Neural crest cell (in vitro differentiated cells): ENCODE data around the gene SPATA17. TPM values are rescaled to one million over a fixed set of nuclear protein-coding genes. Genes with fewer than 3 reads are reported as not detected.

ENCODE experiments used
- DNase-seq: peaks from one replicate; pipeline ENCODE4 v3.0.0; 2021; ENCODE audit warnings: low read depth, mixed read lengths, low spot score
- H3K27ac Mint-ChIP-seq: one replicate; pipeline ENCODE4 v1.8.0; 2021; ENCODE audit warnings: mild to moderate bottlenecking, mixed read lengths; ENCODE audit not compliant: unreplicated experiment
- H3K27me3 Mint-ChIP-seq: 2 replicates; pipeline ENCODE4 v1.8.0; 2021; ENCODE audit warnings: low read depth, mild to moderate bottlenecking, mixed read lengths
- H3K36me3 Mint-ChIP-seq: 2 replicates; pipeline ENCODE4 v1.8.0; 2021; ENCODE audit warnings: low read depth, mild to moderate bottlenecking, mixed read lengths
- H3K4me1 Mint-ChIP-seq: 2 replicates; pipeline ENCODE4 v1.8.0; 2021; ENCODE audit warnings: mixed read lengths
- H3K4me3 Mint-ChIP-seq: one replicate; pipeline ENCODE4 v1.8.0; 2021; ENCODE audit warnings: mild to moderate bottlenecking, mixed read lengths
- H3K9me3 Mint-ChIP-seq: 2 replicates; pipeline ENCODE4 v1.8.0; 2021; ENCODE audit warnings: mixed read lengths
- total RNA-seq: library from RNA; stranded (reverse); gene quantifications from 2 replicates; pipeline ENCODE4 v1.2.1, GENCODE V29; 2021
- TF ChIP-seq, protein P1 (sequence below): fragments of 200-600 bp; sonication (generic); conservative IDR thresholded peaks from 2 replicates; pipeline ENCODE4 v1.5.0; 2021; ENCODE audit warnings: antibody characterized with exemption, mild to moderate bottlenecking

The SPATA17 gene
- total RNA-seq, 1 donor from 2014 or later: 1.7 TPM

DNA sequence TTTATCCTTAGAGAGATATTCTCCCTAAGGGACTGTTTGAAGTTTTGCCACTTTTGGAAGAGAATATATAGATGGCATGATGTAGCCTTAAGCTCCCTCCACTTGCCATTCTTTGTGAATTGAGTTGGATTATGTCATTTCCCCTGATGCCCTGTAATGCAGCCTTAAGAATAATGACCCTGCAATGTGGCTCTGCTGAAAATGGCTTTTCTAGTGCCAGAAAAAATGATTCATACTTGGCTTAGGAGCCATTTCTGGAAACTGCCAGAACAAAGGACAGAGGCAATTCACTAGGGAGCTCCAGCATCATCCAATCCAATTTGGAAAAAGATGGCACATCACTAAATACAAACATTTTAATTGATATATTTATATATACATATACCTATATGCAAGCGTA is 265.3 kb downstream of the SPATA17 start:
- no peaks in the 10 kb centered on the region for H3K4me1 Mint-ChIP-seq
- H3K27ac Mint-ChIP-seq: no peak overlapping the region
- H3K9me3 Mint-ChIP-seq: peaks cover 2% of the 10 kb centered on the region
- H3K4me3 Mint-ChIP-seq: no peak overlapping the region
- TF ChIP-seq, protein P1, sequence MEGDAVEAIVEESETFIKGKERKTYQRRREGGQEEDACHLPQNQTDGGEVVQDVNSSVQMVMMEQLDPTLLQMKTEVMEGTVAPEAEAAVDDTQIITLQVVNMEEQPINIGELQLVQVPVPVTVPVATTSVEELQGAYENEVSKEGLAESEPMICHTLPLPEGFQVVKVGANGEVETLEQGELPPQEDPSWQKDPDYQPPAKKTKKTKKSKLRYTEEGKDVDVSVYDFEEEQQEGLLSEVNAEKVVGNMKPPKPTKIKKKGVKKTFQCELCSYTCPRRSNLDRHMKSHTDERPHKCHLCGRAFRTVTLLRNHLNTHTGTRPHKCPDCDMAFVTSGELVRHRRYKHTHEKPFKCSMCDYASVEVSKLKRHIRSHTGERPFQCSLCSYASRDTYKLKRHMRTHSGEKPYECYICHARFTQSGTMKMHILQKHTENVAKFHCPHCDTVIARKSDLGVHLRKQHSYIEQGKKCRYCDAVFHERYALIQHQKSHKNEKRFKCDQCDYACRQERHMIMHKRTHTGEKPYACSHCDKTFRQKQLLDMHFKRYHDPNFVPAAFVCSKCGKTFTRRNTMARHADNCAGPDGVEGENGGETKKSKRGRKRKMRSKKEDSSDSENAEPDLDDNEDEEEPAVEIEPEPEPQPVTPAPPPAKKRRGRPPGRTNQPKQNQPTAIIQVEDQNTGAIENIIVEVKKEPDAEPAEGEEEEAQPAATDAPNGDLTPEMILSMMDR: no peak
- H3K36me3 Mint-ChIP-seq: no peaks in the 10 kb centered on the region
- no peak for DNase-seq
- H3K27me3 Mint-ChIP-seq: no peaks in the 10 kb centered on the region

DNA sequence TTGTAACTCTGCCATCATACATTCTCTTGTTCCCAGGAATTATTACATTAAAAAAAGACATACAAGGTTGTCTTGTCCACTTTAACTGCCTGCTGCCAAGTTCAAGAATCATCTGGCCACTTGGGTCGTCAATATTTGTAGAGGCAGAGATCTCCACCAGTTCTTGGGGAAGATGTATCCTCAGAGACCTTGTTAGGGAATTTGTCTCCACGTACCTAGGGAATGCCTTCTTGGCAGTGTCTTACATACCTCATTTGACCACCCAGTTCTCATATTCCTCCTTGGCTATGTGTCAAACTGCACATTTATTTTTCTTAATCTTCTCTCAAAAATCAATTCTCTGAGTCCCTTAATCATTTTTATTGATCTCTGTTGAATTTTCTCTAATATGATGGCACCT is 266.0 kb downstream of the SPATA17 start:
- Mint-ChIP-seq H3K9me3 (no peaks in the 10 kb centered on the region), H3K27ac (no peak overlapping the region), H3K36me3 (no peaks in the 10 kb centered on the region), H3K4me3 (no peak overlapping the region), H3K4me1 (no peaks in the 10 kb centered on the region), H3K27me3 (no peaks in the 10 kb centered on the region)
- TF ChIP-seq, protein P1: no peak
- DNase-seq: no peak

DNA sequence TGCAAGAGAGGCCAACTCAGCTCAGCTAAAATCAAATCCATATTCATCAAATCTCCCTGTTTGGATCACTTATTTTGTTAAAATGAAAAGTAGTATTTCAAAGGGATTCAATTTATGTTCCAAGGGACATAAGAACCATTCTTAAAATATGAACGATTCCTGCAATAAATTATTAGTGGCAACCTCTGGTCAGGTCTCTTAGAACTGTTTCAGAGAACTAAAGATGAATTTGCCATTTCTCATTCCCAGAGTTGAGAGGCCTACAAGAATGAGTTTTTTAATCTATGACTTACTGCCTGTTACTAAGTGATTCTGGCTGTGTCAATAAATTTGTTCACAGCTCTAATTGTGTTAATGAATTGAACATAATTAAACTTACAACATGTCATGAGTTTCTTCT is 268.5 kb downstream of the SPATA17 start:
- no peak overlapping the region for H3K27ac Mint-ChIP-seq
- no peak for DNase-seq
- H3K4me1 Mint-ChIP-seq: no peaks in the 10 kb centered on the region
- H3K4me3 Mint-ChIP-seq: no peak overlapping the region
- H3K36me3 Mint-ChIP-seq: no peaks in the 10 kb centered on the region
- TF ChIP-seq, protein P1: no peak
- H3K9me3 Mint-ChIP-seq: no peaks in the 10 kb centered on the region
- H3K27me3 Mint-ChIP-seq: no peaks in the 10 kb centered on the region

DNA sequence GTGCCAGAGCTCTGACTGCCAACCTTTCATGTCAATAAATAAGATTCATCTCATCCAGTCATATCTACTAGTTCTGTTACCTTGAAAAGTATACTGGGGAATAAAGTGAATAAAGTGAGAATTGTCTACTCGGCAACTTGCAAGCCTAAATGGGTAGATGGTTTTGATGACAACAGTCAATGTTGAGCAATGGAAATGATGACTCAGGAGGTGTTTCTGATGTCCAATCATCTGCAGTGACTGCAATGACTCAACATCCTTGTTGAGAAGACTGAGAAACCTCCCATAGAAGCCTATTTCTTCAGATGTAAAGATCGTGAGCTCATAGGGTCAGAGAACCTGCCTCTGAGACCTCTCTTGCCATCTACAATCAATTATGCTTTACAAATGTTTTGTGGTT is 276.4 kb downstream of the SPATA17 start:
- no peaks in the 10 kb centered on the region for H3K36me3 Mint-ChIP-seq
- no peak overlapping the region for H3K4me3 Mint-ChIP-seq
- no peaks in the 10 kb centered on the region for H3K27me3 Mint-ChIP-seq
- DNase-seq: no peak
- TF ChIP-seq, protein P1: no peak
- no peak overlapping the region for H3K27ac Mint-ChIP-seq
- peaks cover 17% of the 10 kb centered on the region for H3K4me1 Mint-ChIP-seq
- H3K9me3 Mint-ChIP-seq: no peaks in the 10 kb centered on the region

DNA sequence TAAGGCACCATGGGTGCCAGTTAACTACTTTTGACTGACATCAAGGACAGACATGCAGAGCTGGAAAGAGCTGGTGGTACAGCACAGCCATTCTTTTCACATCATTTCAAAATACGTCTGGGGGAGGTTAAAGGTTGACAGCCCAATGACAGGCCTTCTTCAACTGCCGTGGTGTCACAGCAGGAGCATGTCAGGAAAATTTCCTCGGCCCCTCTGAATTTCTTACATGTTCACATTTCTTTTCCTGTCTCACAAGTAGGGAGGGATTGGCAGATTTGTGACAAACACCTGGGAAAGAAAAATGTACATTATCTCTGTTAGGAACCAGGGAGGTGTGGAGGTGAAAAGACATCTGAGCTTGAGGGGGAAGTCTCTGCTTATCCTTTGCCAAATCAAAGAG is 279.1 kb downstream of the SPATA17 start:
- Mint-ChIP-seq H3K27ac (no peak overlapping the region), H3K4me3 (no peak overlapping the region), H3K9me3 (no peaks in the 10 kb centered on the region), H3K4me1 (peaks cover 17% of the 10 kb centered on the region), H3K27me3 (no peaks in the 10 kb centered on the region), H3K36me3 (no peaks in the 10 kb centered on the region)
- no peak for DNase-seq
- TF ChIP-seq, protein P1: no peak
